HUES6 (cell line): ENCODE measurements around the gene E4F1.

Experiments
- H3K27ac ChIP-seq: 2 replicates; pipeline ENCODE4 v1.7.0; 2013; ENCODE audit warnings: low read depth, mild to moderate bottlenecking, low read length, inconsistent platforms
- H3K27me3 ChIP-seq: 2 replicates; pipeline ENCODE4 v1.6.1; 2013; ENCODE audit warnings: low read length; ENCODE audit not compliant: control insufficient read depth, insufficient read depth
- H3K36me3 ChIP-seq: 2 replicates; pipeline ENCODE4 v1.6.1; 2013; ENCODE audit warnings: low read length; ENCODE audit not compliant: control insufficient read depth, insufficient read depth
- H3K4me1 ChIP-seq: 2 replicates; pipeline ENCODE4 v1.6.1; 2013; ENCODE audit warnings: low read length; ENCODE audit not compliant: control insufficient read depth, insufficient read depth
- H3K4me3 ChIP-seq: 2 replicates; pipeline ENCODE4 v1.5.1; 2013; ENCODE audit warnings: low read depth, low read length
- H3K9ac ChIP-seq: one replicate; pipeline ENCODE4 v1.6.1; 2013; ENCODE audit warnings: mild to moderate bottlenecking, low read length
- H3K9me3 ChIP-seq: 2 replicates; pipeline ENCODE4 v1.6.1; 2013; ENCODE audit warnings: low read depth, low read length; ENCODE audit not compliant: control insufficient read depth, insufficient read depth

Gene E4F1

DNA sequence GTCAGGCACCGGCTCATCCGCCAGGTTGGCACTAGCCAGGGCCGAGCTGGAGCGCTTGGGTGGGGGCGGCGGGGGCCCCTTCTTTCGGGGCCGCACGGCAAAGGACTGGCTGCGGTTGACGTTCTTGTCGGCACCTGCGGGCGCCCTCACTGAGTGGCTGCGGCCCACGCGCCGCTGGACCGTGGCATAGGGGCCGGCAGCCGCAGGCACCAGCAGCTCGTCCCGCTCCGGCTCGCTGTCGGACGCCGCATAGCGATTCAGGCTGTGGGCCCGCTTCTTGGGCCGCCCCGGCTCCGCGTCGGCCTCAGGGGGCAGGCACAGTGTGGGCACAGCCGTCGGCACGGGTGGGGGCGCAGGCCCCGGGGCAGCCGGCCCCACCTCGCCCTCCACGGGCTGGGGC is 42.9 kb upstream of the E4F1 start:
- H3K36me3 ChIP-seq = peaks cover 20% of the 10 kb centered on the region
- H3K4me3 ChIP-seq = no peak overlapping the region
- peaks cover 3% of the 10 kb centered on the region; the same call in 1 of the 2 replicates for H3K27me3 ChIP-seq
- no peak overlapping the region for H3K9ac ChIP-seq
- no peak overlapping the region for H3K27ac ChIP-seq
- no peaks in the 10 kb centered on the region for H3K9me3 ChIP-seq
- H3K4me1 ChIP-seq = peaks cover 4% of the 10 kb centered on the region; the same call in 1 of the 2 replicates

DNA sequence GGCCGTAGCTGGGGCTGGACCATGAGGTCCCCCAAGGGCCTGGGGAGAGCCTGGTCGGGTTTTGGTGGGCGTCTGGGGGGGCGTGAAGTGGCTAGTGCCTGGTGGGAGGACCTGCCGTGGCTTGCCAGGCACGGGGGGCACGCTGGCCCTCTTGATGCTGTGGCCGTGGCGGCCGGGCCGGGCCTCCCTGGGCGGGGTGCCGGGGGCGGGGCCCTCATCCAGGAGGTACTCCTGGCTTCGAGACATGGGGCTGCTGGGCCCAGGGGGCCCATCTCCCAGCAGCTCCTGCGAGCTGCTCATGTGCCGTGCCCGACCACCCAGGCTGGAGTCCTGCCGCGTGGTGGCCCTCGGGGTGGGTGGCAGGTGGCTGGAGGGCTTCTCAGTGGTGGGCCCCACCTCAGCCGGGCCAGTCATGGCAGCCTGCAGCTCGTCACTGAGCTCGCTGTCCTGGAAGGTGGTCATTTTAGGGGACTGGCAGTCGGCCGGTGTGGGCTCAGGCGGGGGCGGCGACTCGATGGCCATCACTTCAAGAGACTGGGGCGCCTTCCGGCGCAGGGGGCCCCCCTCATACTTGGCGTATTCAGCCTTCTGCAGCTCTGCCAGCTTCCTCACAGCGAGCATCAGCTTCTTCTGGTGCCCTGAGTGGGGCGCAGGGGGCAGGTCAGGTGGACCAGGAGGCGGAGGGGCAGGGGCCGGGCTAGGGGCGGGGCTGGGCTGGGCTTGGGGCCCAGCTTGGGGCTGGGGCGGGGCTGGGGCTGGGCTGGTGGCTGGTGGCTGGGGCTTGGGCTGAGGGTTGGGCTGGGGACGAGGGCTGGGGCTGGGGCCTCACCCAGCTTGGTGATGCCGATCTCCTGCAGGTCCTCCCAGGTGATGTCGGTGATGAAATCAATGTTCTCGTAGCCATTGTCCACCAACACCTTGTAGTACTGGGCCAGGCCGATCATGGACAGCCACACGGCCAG is 42.1 kb upstream of the E4F1 start:
- Histone ChIP-seq H3K4me1 (peaks cover 4% of the 10 kb centered on the region; the same call in 1 of the 2 replicates), H3K9ac (no peak overlapping the region)

DNA sequence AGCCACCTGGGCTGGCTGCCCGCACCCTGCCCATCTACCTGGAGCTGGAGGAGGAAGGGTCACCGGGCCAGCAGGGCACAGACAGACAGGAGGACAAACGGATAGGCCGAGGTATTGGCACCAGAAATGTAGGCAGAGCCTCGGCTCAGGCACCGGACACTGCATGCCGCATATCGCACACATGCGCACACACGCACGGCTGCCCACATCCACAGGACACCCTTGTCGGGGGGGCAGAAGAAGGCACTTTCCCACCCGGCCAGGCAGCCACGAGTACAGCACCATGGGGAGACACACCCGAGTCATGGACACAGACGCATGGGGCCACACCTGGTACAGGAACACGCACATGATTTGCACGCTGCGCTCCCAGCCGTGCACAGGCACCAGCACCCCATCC is 41.4 kb upstream of the E4F1 start:
- H3K27ac ChIP-seq = no peak overlapping the region
- H3K9ac ChIP-seq = no peak overlapping the region
- peaks cover 7% of the 10 kb centered on the region for H3K36me3 ChIP-seq
- H3K27me3 ChIP-seq = peaks cover 3% of the 10 kb centered on the region; the same call in 1 of the 2 replicates
- H3K4me1 ChIP-seq = peaks cover 4% of the 10 kb centered on the region; the same call in 1 of the 2 replicates
- no peaks in the 10 kb centered on the region for H3K9me3 ChIP-seq
- no peak overlapping the region for H3K4me3 ChIP-seq

More for the DNA sequence above, 42.1 kb upstream of the E4F1 start:
- no peak overlapping the region for H3K4me3 ChIP-seq
- H3K27ac ChIP-seq = no peak overlapping the region
- H3K9me3 ChIP-seq = no peaks in the 10 kb centered on the region
- peaks cover 12% of the 10 kb centered on the region for H3K36me3 ChIP-seq
- peaks cover 3% of the 10 kb centered on the region; the same call in 1 of the 2 replicates for H3K27me3 ChIP-seq

- H3K4me3 ChIP-seq = no peak overlapping the region
- no peaks in the 10 kb centered on the region for H3K9me3 ChIP-seq
- H3K4me1 ChIP-seq = peaks cover 4% of the 10 kb centered on the region; the same call in 1 of the 2 replicates
- H3K27me3 ChIP-seq = peaks cover 3% of the 10 kb centered on the region; the same call in 1 of the 2 replicates
- H3K27ac ChIP-seq = no peak overlapping the region
- H3K9ac ChIP-seq = no peak overlapping the region
- no peaks in the 10 kb centered on the region for H3K36me3 ChIP-seq
Observed at GRCh38 chr16:2183671-2184070, 39.7 kb upstream of the E4F1 start.

GRCh38 chr16:2184346-2184745 is 39.0 kb upstream of the E4F1 start:
- no peaks in the 10 kb centered on the region for H3K36me3 ChIP-seq
- H3K9ac ChIP-seq = no peak overlapping the region
- no peaks in the 10 kb centered on the region for H3K9me3 ChIP-seq
- H3K4me1 ChIP-seq = peaks cover 4% of the 10 kb centered on the region; the same call in 1 of the 2 replicates
- H3K27ac ChIP-seq = no peak overlapping the region
- H3K27me3 ChIP-seq = peaks cover 2% of the 10 kb centered on the region; the same call in 1 of the 2 replicates
- no peak overlapping the region for H3K4me3 ChIP-seq

DNA sequence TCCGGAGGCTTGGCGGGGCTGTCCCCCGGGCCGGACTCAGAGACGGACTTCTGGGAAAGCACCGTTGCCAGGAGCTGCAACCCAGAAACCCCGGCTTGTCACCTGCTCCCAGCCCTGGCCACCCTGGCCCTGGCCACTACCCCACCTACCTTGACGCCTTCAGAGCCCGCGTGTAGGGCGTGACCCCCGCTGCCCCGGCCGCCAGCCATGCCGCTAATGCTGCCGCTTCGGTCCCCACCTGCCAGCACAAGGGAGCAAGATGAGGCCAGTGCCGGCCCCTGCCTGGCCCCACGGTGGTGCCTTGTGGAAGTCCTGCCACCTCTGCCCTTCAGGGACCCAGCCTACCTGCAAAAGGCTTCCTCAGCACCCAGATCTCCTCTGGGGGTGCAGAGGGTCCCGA is 38.4 kb upstream of the E4F1 start:
- Histone ChIP-seq H3K27me3 (no peaks in the 10 kb centered on the region), H3K36me3 (no peaks in the 10 kb centered on the region), H3K4me3 (no peak overlapping the region), H3K9me3 (no peaks in the 10 kb centered on the region), H3K9ac (no peak overlapping the region), H3K4me1 (peaks cover 4% of the 10 kb centered on the region; the same call in 1 of the 2 replicates), H3K27ac (no peak overlapping the region)

DNA sequence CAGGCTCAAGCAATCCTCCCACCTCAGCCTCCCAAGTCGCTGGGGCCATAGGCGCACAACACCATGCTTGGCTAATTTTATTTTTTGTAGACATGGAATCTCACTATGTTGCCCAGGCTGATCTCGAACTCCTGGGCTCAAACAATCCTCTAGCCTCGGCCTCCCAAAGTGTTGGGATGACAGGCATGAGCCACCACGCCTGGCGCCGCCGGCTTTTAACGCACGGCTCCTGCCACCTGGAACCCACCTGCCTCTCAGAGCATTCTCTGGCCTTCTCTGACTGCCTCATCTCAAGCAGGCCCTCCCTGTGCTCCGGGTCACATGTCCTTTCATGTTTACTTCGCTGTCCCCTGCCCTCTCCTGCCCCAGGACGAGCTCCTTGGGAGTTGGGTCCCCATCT is 37.3 kb upstream of the E4F1 start:
- peaks cover 4% of the 10 kb centered on the region; the same call in 1 of the 2 replicates for H3K4me1 ChIP-seq
- H3K4me3 ChIP-seq = no peak overlapping the region
- H3K27ac ChIP-seq = no peak overlapping the region
- H3K9ac ChIP-seq = no peak overlapping the region
- H3K36me3 ChIP-seq = no peaks in the 10 kb centered on the region
- no peaks in the 10 kb centered on the region for H3K9me3 ChIP-seq
- no peaks in the 10 kb centered on the region for H3K27me3 ChIP-seq

DNA sequence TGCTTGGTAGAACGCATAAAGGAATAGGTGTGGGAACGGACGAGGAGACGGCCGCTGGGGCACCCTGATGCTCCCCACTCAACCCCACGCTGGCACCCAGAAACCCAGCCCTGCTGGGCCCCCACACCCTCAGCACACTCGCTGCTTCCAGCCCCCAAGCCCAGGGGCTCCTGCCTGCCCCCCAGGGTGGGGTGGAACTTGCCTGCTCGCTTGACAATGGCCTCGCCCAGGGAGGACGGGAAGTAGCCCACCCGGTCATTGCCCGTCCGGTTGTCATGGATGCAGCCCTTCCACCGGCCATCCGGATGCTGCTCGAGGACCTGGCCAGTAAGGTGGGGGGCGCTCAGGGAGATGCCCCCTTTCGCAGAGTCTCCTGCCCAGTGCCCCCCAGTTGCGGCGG is 36.9 kb upstream of the E4F1 start:
- Histone ChIP-seq H3K9ac (no peak overlapping the region), H3K27ac (no peak overlapping the region), H3K36me3 (no peaks in the 10 kb centered on the region), H3K4me1 (peaks cover 4% of the 10 kb centered on the region; the same call in 1 of the 2 replicates), H3K9me3 (no peaks in the 10 kb centered on the region), H3K27me3 (no peaks in the 10 kb centered on the region), H3K4me3 (no peak overlapping the region)

DNA sequence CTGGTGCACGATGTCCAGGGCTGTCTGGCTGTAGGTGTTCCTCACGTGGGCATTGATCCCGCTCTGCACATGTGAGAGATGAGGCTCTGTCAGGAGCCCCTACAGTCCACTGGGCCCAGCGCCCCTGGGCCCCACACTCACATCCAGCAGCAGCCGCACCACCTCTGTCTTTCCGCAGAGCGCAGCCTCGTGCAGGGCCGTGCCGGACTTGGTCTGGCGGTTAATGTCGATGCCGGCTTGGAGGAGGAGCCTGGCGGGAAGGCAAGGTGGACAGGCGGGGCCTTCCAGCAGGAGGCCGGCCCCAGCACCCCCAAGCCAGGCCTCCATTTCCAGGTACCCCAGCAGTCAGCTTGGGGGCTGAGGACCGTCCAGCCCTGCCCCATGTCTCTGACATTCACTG is 36.2 kb upstream of the E4F1 start:
- Histone ChIP-seq H3K27me3 (no peaks in the 10 kb centered on the region), H3K9ac (no peak overlapping the region)

GRCh38 chr16:2188395-2188794 is 35.0 kb upstream of the E4F1 start:
- no peak overlapping the region for H3K4me3 ChIP-seq
- H3K27ac ChIP-seq = no peak overlapping the region
- H3K9me3 ChIP-seq = no peaks in the 10 kb centered on the region
- H3K4me1 ChIP-seq = no peaks in the 10 kb centered on the region
- H3K9ac ChIP-seq = no peak overlapping the region
- H3K36me3 ChIP-seq = no peaks in the 10 kb centered on the region
- H3K27me3 ChIP-seq = no peaks in the 10 kb centered on the region

More for the DNA sequence above, 36.2 kb upstream of the E4F1 start:
- H3K9me3 ChIP-seq = no peaks in the 10 kb centered on the region
- H3K4me1 ChIP-seq = no peaks in the 10 kb centered on the region
- no peak overlapping the region for H3K4me3 ChIP-seq
- no peak overlapping the region for H3K27ac ChIP-seq
- no peaks in the 10 kb centered on the region for H3K36me3 ChIP-seq

GRCh38 chr16:2189252-2189893 is 34.0 kb upstream of the E4F1 start:
- no peaks in the 10 kb centered on the region for H3K9me3 ChIP-seq
- H3K27me3 ChIP-seq = peaks cover 6% of the 10 kb centered on the region; the same call in 1 of the 2 replicates
- no peaks in the 10 kb centered on the region for H3K4me1 ChIP-seq
- no peak overlapping the region for H3K27ac ChIP-seq
- H3K9ac ChIP-seq = no peak overlapping the region
- no peak overlapping the region for H3K4me3 ChIP-seq
- no peaks in the 10 kb centered on the region for H3K36me3 ChIP-seq
